Choroid plexus epithelial cell (primary cell): ENCODE results near the gene ZCCHC14.
A peak's percentile ranks its signal among the peaks of the same experiment; 100 is the strongest.

Source experiments
- DNase-seq: peaks from one replicate; pipeline ENCODE4 v3.0.0-alpha.2; 2010; ENCODE audit warnings: low read depth
- H3K4me3 ChIP-seq: 2 replicates; pipeline ENCODE4 v1.5.1; 2011; ENCODE audit warnings: low read depth, mild to moderate bottlenecking, control low read depth, low read length, moderate library complexity
- CTCF ChIP-seq: conservative IDR thresholded peaks from 2 replicates; pipeline ENCODE4 v1.5.1; 2011; ENCODE audit warnings: low read depth, mild to moderate bottlenecking, control low read depth, inconsistent platforms, low read length, moderate library complexity

The ZCCHC14 gene

GRCh38 chr16:87457061-87457611 lies 35.7 kb downstream of the ZCCHC14 start:
- TF ChIP-seq CTCF: no peak
- no peak overlapping the region for H3K4me3 ChIP-seq
- DNase-seq: peak; percentile 63

GRCh38 chr16:87454391-87454790 lies 38.4 kb downstream of the ZCCHC14 start:
- no peak for TF ChIP-seq CTCF
- no peak overlapping the region for H3K4me3 ChIP-seq
- DNase-seq: no peak

GRCh38 chr16:87453326-87453725 lies 39.5 kb downstream of the ZCCHC14 start:
- no peak overlapping the region for H3K4me3 ChIP-seq
- DNase-seq: no peak
- no peak for TF ChIP-seq CTCF

- no peak for TF ChIP-seq CTCF
- no peak for DNase-seq
These were observed 41.1 kb downstream of the ZCCHC14 start for GRCh38 chr16:87451563-87452210.

GRCh38 chr16:87448866-87449265 lies 44.0 kb downstream of the ZCCHC14 start:
- H3K4me3 ChIP-seq: no peak overlapping the region
- no peak for DNase-seq
- no peak for TF ChIP-seq CTCF

More at GRCh38 chr16:87451563-87452210, 41.1 kb downstream of the ZCCHC14 start:
- no peak overlapping the region for H3K4me3 ChIP-seq

- DNase-seq: peak; percentile 23
- TF ChIP-seq CTCF: no peak
- no peak overlapping the region for H3K4me3 ChIP-seq
These were observed 45.5 kb downstream of the ZCCHC14 start for GRCh38 chr16:87447323-87447722.

- TF ChIP-seq CTCF: no peak
- no peak for DNase-seq
- H3K4me3 ChIP-seq: no peak overlapping the region
These were observed 46.3 kb downstream of the ZCCHC14 start for GRCh38 chr16:87446479-87446878.
